Frontal cortex (tissue), 4 donors: ENCODE results near the gene REV1. TPM values are rescaled to one million over a fixed set of nuclear protein-coding genes. Genes with fewer than 3 reads are reported as not detected.

Experiments
- DNase-seq, 2 donors: peaks; one replicate each; pipeline ENCODE4 v3.0.0; 2012; ENCODE audit warnings: low spot score in 2 of 2
- FAIRE-seq: peaks from 2 replicates; lab custom pipeline; 2012; peaks lifted over from hg19 to GRCh38; lab: Jason Lieb, UNC
- total RNA-seq: library from RNA; depleted of rRNA; stranded (reverse); fragments of >200 nt; gene quantifications from one replicate; pipeline ENCODE4 v1.2.3, GENCODE V29; 2014
- donor health status: control.
- donor health status: control.
- donor health status: control.

REV1 gene
- total RNA-seq, 1 donor from 2014 or later: 84.8 TPM

GRCh38 chr2:99410276-99410675 lies 79.5 kb downstream of the REV1 start:
- FAIRE-seq (no peak), DNase-seq (no peak)

GRCh38 chr2:99406137-99406536 lies 83.7 kb downstream of the REV1 start:
- FAIRE-seq: no peak
- no peak for DNase-seq

- no peak for FAIRE-seq
Observed at GRCh38 chr2:99404797-99405669, 84.8 kb downstream of the REV1 start.

GRCh38 chr2:99404039-99404796 lies 85.6 kb downstream of the REV1 start:
- DNase-seq (no peak), FAIRE-seq (no peak)

More at GRCh38 chr2:99404797-99405669, 84.8 kb downstream of the REV1 start:
- DNase-seq: no peak

- no peak for FAIRE-seq
- DNase-seq: no peak
Observed at GRCh38 chr2:99403524-99403923, 86.3 kb downstream of the REV1 start.

- DNase-seq (no peak), FAIRE-seq (no peak)
Observed at GRCh38 chr2:99403084-99403483, 86.7 kb downstream of the REV1 start.

GRCh38 chr2:99401841-99402240 lies 88.0 kb downstream of the REV1 start:
- DNase-seq: no peak
- FAIRE-seq: no peak

GRCh38 chr2:99399795-99400194 lies 90.0 kb downstream of the REV1 start:
- DNase-seq: no peak
- FAIRE-seq: no peak

- FAIRE-seq (no peak), DNase-seq (no peak)
Observed at GRCh38 chr2:99399063-99399462, 90.8 kb downstream of the REV1 start.

GRCh38 chr2:99398303-99398702 lies 91.5 kb downstream of the REV1 start:
- DNase-seq (no peak), FAIRE-seq (no peak)

GRCh38 chr2:99397266-99397920 lies 92.4 kb downstream of the REV1 start:
- no peak for DNase-seq
- FAIRE-seq: no peak

- FAIRE-seq (no peak), DNase-seq (no peak)
Observed at GRCh38 chr2:99395589-99396130, 94.2 kb downstream of the REV1 start.

GRCh38 chr2:99389946-99390345 lies 99.9 kb downstream of the REV1 start:
- no peak for FAIRE-seq

GRCh38 chr2:99389371-99389770 lies 100.4 kb downstream of the REV1 start:
- FAIRE-seq: no peak

More at GRCh38 chr2:99389946-99390345, 99.9 kb downstream of the REV1 start:
- no peak for DNase-seq

GRCh38 chr2:99388892-99389291 lies 100.9 kb downstream of the REV1 start:
- DNase-seq (no peak), FAIRE-seq (no peak)

More at GRCh38 chr2:99389371-99389770, 100.4 kb downstream of the REV1 start:
- no peak for DNase-seq

GRCh38 chr2:99386011-99386410 lies 103.8 kb downstream of the REV1 start:
- DNase-seq (no peak), FAIRE-seq (no peak)

GRCh38 chr2:99382143-99382542 lies 107.7 kb downstream of the REV1 start:
- FAIRE-seq: no peak
- DNase-seq: no peak

GRCh38 chr2:99380376-99381010 lies 109.3 kb downstream of the REV1 start:
- DNase-seq: no peak
- no peak for FAIRE-seq

- FAIRE-seq: no peak
- no peak for DNase-seq
Observed at GRCh38 chr2:99377879-99378278, 111.9 kb downstream of the REV1 start.
